Central memory CD4-positive, alpha-beta T cell (primary cell): Measurements from ENCODE around the gene CLN3.
"Not testable (repeated sequence)": the region's sequence is repeated elsewhere in the genome, so short reads cannot be mapped to it uniquely, and the experiment has no call there.

Experiments used
- DNase-seq: peaks from one replicate; pipeline ENCODE4 v3.0.0; 2022

CLN3 gene

DNA sequence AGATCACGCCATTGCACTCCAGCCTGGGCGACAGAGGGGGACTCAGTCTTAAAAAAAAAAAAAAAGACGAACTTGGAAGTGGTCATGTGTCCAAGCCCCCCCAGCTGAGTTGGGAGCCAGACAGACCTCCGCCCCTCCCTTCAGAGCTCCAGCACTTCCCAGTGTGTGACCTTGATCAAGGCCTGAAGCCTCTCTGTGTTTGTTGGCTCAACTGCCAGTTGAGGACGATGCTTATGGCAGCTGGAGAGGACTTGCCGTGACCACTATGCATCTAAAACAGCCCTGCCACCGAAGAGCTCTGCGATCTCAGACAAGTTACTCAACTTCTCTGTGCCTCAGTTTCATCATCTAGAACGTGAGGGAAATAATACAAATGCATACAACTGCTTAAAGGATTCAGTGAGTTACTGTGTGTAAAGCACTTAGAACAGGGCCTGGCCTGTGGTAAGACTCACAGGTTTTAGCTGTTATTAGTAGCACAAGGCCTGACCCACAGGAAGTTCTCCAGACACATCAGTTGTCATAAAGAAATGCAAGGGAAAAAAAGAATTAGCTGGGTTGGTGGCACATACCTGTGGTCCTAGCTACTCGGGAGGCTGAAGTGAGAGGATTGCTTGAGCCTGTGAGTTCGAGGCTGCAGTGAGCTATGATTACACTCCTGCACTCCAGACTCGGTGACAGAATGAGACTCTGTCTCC, 21.8 kb upstream of the CLN3 start:
- no peak for DNase-seq

DNA sequence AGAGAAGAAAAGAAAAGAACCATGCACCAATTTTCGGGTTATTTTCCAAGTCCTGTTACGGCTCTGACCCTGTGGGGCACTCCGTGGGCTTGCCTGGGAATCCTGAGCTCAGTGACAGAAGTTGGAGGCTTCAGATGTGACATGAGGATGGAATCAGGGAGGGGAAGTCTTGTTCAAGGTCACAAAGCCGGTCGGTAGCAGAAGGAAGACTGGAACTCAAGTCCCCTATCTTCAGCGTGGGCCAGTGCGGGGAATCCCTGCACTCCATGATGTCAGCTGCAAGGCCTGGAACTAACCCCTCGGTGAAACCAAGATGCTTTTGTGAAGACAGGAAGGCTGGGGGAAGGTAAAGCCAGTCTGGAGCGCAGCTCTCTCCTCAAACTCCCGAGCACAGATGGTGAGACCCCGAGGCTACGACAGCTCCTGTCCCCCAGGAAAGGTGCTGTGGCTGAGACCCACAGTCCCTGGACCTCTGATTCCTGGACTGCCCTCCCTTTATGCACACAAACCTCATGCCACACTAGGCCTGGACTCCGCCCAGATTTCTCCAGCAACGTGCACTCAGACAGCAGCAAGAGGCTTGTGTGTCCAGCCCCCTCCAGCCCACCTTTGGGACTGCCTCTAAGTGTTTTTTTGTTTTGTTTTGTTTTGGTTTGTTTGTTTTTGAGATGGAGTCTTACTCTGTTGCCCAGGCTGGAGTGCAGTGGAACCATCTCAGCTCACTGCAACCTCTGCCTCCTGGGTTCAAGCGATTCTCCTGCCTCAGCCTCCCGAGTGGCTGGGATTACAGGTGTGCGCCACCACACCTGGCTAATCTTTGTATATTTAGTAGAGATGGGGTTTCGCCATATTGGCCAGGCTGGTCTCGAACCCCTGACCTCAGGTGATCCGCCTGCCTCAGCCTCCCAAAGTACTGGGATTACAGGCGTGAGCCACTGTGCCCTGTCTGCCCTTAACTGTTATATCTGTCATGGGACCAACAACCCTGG, 20.2 kb upstream of the CLN3 start:
- no peak for DNase-seq

- DNase-seq: no peak
These were observed 19.2 kb upstream of the CLN3 start for GRCh38 chr16:28511031-28511430.

- no peak for DNase-seq
These were observed 13.7 kb upstream of the CLN3 start for GRCh38 chr16:28505489-28506137.

DNA sequence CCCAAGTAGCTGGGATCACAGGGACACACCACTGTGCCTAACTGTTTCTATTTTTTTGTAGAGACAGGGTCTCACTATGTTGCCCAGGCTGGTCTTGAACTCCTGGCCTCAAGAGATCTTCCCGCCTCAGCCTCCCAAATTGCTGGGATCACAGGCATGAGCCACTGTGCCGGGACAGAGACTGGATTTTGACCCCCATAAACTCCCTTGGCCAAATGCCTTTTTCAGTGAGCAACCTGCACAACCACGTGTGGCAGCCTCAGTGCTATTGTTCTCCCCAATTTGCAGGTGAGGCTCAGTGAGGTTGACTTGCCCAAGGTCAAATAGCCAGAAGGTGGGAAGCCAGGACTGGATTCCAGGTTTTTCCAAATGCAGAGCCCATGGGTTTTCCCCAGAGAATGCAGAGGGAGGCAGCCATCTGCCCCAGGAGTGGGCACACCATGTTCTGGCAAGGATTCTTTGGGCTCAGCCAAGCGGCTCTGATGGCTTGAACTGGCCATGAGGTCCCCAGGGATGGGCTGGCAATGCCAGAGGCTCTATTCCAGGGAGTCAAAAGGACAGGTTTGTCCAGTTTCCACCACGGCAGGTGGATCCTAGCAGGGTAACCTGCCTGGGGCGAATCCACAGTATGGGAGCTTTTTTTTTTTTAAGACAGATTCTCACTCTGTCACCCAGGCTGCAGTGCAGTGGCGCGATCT, 13.0 kb upstream of the CLN3 start:
- no peak for DNase-seq

DNA sequence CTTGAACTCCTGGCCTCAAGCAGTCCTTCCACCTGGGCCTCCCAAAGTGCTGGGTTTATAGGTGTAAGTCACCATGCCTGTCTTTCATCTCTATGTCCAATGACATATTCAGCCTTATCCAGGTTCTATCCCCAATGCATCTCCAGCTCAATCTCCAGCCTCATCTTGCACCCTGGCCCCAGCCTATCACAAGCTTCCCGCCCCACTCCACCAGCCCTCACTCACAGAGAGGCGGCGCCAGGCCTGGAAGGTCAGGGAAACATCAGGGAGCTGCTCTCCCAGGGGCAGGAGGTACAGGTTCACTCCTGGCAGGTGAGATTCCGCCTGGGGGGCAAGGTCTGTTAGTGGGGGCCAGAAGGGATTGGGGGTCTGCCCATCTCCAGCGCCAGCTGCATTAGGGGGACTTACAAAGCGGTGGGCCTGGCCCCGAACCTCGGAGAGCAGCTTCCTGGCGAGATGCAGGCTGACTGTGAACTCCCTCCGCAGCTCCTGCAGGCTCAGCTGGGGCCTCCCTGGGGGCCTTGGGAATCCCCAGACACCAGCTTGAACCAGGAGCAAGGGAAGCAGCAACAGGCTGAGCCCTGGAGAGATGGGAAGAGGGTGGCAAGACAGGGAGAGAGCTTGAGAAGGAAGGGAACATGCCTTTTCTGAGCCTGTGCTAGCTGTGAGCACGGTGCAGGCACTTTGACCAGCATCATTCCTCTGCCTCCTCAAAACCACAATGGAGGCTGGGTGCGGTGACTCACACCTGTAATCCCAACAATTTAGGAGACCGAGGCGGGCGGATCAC, 11.8 kb upstream of the CLN3 start:
- DNase-seq: no peak

DNA sequence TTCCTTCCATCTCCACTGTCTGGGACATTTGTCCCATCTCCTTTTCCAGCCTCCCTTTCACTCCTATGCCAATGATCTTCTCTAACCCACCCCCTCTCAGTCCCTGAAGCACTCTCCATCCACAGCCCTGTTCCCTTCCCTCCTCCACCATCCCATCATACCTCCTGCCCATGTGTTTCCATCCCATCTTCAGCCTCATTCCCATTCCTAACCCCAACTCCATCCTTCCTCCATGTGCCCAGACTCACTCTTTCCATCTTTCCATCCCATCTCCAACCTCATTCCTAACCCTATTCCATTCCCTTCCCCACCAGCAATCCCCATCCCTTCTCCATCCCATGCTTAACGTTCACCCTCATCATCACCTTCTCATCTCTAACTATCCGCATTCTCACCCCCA, 10.4 kb upstream of the CLN3 start:
- no peak for DNase-seq

DNA sequence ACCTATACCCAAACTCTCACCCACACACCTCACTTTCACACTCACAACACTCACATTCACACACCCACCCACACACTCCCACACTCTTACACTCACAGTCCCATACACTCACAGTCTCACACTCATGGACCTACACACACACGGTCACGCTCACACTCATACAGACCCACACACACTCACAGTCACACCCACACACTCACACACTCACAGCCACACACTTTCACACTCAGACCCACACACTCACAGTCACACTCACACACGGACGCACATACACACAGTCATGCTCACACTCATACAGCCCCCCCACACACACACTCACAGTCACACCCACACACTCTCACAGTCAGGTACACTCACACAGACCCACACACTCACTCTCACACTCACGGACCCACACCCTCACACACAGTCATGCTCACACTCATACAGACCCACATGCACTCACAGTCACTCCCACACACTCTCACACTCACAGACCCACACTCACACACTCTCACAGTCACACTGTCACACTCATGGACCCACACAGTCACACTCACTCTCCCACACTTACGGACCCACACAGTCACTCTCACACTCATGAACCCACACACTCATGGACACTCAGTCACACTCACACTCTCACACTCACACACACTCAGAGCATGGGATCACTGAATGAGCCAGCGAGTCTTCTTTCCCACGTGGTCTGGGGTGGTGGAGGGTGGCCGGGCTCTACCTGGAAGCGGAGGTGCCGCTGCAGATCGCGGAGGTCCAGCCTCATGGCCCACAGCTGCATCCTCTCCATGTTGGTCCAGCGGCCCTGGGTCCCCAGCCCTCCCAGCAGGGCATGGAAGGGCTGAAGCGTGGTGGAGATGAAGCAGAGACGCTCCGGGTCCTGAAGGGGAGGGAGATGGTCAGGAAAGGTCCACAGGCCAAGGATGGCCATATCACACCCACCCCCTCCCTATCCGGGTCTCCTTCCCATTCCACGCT, 9.7 kb upstream of the CLN3 start:
- no peak for DNase-seq

DNA sequence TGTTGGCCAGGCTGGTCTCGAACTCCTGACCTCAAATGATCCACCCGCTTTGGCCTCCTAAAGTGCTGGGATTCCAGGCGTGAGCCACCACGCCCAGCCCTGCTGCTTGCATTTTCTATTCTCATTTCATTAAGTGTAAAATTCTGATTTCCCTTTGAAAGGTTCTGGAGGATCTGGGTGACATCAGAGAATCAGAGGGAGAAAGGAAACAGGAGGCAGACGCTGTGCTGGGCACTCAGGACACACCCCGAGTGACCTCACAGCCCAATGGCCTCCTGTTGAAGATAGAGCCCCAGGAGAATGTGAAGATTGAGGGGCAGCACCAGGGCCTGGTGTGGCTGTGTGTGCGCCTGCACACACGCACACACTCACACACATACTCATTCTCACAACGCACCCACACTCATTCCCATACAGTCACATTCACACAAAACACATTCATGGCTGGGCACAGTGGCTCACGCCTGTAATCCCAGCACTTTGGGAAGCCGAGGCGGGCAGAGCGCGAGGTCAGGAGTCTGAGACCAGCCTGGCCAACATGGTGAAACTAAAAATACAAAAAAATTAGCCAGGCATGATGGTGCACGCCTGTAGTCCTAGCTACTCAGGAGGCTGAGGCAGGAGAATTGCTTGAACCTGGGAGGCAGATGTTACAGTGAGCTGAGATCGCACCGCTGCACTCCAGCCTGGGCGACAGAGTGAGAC, 8.8 kb upstream of the CLN3 start:
- DNase-seq: not testable (repeated sequence)

DNA sequence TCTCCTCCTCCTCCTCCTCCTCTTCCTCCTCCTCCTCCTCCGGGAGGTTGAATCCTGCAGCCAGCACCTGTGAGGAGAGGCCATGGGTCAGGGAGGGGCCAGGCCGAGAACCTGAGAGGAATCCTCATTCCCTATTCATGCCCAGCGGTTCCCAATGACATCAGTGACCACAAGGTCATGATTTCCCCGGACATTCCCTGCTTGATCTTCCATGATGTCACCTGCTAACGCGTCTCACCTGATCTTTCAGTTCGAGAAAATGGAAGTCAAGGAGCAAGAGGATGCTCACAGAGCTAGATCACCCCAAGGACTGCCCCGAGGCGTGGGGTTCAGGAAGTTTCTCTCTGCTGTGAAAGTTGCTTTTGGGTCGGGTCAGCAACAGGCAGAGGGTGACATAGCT, 8.0 kb upstream of the CLN3 start:
- no peak for DNase-seq

DNA sequence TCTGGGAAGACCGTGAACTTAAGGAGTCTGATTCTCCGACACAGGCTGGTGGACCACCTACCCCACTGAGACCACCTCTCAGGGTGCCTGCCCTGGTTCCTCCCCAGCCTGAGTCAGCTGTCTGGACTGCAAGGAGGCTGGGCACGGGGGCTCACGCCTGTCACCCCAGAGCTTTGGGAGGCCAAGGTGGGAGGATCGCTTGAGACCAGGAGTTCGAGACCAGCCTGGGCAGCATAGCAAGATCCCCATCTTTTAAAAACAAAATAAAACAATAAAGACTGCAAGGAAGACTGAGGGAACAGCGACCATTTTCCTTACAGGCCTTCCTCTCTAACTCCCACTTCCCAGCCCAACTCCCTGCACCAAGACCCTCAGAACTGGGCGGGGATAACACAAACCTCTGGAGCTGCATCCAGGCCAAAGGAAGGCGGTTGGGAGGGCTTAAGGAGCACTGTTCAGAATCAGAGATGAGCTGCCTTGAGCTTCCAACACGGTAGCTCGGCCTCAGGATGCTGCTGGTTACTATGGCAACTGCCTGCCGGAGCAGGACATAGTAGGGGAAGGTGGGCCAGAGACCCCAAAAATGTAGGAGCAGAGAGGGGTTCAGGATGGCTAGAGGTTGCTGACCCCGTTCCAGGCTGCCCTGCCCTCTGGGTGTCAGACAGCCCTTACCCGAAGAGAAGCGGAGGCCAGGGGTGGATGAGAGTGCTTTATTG, 7.0 kb upstream of the CLN3 start:
- DNase-seq: no peak

DNA sequence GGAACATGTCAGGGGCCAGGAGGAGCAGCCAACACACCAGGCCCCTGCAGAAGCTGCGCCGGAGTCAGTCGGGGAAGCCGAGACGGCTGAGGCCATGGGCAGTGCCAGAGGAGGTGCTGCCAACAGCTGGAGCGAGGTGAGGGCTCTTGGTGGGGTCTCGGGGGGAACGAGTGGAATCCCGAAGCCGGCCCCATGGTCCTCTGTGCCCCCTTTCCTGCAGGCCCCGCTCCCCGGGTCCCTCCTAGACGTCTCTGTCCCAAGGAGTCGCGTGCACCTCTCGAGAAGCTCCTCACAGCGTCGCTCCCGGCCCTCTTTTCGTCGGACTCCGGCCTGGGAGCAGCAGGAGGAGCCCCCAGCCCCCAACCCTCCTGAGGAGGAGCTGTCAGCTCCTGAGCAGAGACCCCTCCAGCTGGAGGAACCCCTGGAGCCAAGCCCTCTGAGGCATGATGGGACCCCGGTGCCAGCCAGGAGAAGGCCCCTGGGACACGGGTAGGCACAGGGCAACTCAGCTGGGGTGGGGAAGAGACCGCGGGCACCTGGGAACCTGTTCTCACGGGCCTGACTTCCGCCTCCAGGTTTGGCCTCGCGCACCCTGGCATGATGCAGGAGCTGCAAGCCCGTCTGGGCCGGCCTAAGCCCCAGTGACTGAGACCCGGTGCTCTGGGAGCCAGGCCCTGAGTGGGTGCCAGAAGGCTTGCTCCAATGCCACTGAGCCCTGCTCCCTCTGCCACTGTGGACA, 6.2 kb upstream of the CLN3 start:
- no peak for DNase-seq

GRCh38 chr16:28497386-28497785, 5.5 kb upstream of the CLN3 start:
- no peak for DNase-seq

GRCh38 chr16:28496844-28497243, 5.0 kb upstream of the CLN3 start:
- no peak for DNase-seq

DNA sequence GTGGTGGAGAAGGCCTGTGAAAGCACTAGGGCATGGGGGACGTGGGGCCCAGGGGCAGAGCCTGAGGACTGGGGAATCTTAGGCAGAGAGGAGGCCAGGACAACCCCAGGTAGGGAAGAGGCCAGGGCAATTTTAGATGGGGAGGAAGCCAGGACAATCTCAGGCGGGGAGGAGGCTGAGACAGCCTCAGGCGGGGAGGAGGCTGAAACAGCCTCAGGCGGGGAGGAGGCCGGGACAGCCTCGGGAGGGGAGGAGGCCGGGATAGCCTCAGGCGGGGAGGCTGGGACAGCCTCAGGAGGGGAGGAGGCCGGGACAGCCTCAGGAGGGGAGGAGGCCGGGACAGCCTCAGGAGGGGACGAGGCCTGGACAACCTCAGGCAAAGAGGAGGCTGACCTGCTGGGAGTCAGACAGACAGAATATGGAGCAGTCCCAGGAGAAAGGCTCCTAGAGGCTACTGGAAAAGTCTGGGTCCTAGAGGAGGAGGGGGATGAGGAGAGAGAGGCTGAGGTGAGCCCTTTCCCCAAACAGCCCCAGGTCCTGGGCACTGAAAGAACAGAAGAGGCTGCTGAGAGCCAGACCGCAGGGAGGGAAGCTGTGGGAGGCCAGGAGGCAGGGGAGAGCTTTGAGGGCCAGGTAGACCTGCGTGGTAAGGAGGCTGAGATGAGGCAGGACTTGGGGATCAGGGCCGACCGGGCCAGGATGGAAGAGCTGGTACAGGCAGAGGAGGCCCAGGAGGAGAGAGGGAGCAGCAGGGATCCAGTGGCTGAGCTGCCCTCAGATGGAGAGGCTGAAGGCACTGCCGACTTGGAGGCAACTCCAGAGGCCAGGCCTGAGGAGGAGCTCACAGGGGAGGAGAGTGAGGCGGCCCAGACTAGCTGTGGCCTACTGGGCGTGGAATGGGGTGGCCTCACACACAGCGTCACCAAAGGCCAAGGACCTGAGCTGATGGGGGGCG, 4.2 kb upstream of the CLN3 start:
- no peak for DNase-seq

DNA sequence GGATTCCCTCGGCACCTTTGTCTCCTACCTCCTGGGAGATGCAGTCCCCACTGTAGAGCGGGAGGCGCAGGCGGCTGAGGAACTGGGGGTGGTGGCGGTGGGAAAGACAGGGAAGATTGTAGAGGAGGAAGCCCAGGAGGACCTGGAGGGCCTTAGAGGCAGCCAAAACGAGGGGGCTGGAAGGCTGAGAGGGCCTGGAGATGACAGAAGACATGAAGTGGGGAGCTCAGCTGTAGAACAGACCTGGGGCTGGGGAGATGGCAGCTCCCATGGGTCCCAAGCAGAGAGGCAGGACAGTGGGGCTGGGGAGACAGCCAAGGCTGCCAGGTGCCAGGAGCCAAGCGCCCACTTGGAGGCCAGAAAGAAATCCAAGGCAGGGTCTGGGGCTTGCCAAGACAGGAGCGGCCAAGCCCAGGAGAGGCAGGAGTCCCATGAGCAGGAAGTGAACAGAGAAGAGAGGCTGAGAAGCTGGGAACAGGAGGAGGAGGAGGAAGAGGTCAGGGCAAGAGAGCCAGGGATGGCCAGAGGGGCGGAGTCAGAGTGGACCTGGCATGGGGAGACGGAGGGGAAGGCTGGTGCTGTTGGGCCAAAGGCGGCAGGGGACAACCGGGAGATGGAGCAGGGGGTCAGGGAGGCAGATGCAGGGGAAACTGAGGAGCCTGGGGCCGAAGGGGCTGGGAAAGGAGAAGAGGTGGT, 3.4 kb upstream of the CLN3 start:
- DNase-seq: no peak
